KMS-11 (cell line): ENCODE results near the gene PIK3CD.

Source experiments
- H2AFZ ChIP-seq: fragments of 200-600 bp; sonication (generic); 2 replicates; pipeline ENCODE4 v1.6.1; 2016; ENCODE audit warnings: antibody characterized with exemption, mixed run types, low read depth
- H3K27ac ChIP-seq: fragments of 200-600 bp; sonication (generic); 2 replicates; pipeline ENCODE4 v1.6.1; 2016; ENCODE audit warnings: mild to moderate bottlenecking, mixed run types
- H3K27me3 ChIP-seq: fragments of 200-600 bp; sonication (generic); 2 replicates; pipeline ENCODE4 v1.6.1; 2017; ENCODE audit warnings: mild to moderate bottlenecking, low read depth, mixed run types, moderate library complexity; ENCODE audit not compliant: insufficient read depth
- H3K36me3 ChIP-seq: fragments of 200-600 bp; sonication (generic); 2 replicates; pipeline ENCODE4 v1.6.1; 2017; ENCODE audit warnings: mild to moderate bottlenecking, mixed run types; ENCODE audit not compliant: insufficient read depth
- H3K4me1 ChIP-seq: fragments of 200-600 bp; sonication (generic); 2 replicates; pipeline ENCODE4 v1.6.1; 2016; ENCODE audit warnings: mild to moderate bottlenecking, low read depth, mixed run types; ENCODE audit not compliant: poor library complexity, severe bottlenecking
- H3K4me2 ChIP-seq: fragments of 200-600 bp; sonication (generic); 2 replicates; pipeline ENCODE4 v1.7.0; 2016; ENCODE audit warnings: mild to moderate bottlenecking, mixed run types
- H3K4me3 ChIP-seq: fragments of 200-600 bp; sonication (generic); IDR thresholded peaks from 2 replicates; pipeline ENCODE4 v1.6.1; 2017; ENCODE audit warnings: low read depth, low read length, mixed read lengths; ENCODE audit not compliant: insufficient read depth
- H3K79me2 ChIP-seq: fragments of 200-600 bp; sonication (generic); 2 replicates; pipeline ENCODE4 v1.6.1; 2016; ENCODE audit warnings: low read depth, mixed run types; ENCODE audit not compliant: insufficient read depth
- H3K9ac ChIP-seq: fragments of 200-600 bp; sonication (generic); 2 replicates; pipeline ENCODE4 v1.6.1; 2016; ENCODE audit warnings: mild to moderate bottlenecking, mixed run types
- H4K20me1 ChIP-seq: fragments of 200-600 bp; sonication (generic); 2 replicates; pipeline ENCODE4 v1.6.1; 2016; ENCODE audit warnings: mild to moderate bottlenecking, mixed run types; ENCODE audit not compliant: insufficient read depth
- TF ChIP-seq, protein P1 (sequence below): fragments of 200-600 bp; sonication (generic); conservative IDR thresholded peaks from 2 replicates; pipeline ENCODE4 v1.6.1; 2017; ENCODE audit warnings: low read depth, mild to moderate bottlenecking, antibody characterized with exemption, low read length, moderate library complexity, mixed read lengths

Gene PIK3CD

DNA sequence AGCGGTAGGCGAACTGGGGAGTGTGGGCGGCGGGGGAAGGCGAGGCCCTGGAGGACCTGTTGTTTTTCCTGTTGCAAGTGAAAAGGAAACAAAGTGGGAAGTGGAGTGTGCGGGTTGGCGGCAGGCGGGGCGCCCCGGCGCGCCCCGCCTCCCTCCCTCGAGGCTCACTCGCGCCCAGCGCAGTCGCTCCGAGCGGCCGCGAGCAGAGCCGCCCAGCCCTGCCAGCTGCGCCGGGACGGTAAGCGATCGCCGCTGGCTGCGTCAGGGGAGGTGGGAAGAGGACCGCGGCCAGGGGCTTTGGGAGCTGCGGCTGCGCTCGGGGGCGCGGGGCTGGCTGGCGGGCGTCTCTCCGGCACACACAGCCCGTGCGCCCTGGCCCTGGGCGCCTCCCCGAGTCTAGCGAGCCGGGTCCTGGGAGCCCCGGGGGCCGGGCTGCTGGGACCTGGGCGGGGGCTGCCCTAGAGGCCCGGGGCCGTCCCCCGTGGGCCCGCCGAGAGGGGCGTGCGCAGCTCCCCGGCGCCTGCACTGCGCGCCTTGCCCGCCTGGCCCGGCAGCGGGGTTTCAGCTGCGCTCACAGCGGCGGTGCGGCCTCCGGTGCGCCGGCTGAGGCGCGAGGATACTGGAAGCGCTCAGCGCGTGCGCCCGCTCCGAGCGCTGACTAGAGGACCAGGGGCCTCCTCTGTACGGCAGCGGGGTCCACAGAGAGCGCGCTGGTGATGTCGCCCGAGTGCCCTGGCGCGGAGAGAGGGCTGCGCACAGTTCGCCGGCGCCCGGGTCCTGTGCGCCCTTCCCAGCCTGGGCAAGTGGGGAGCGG is at the start of gene PIK3CD:
TSS of gene PIK3CD (plus strand) at position 167 of the 814 bp plus-strand sequence. CDS start 58,725 bp downstream, outside the sequence.
- no peaks in the 10 kb centered on the region for H4K20me1 ChIP-seq

DNA sequence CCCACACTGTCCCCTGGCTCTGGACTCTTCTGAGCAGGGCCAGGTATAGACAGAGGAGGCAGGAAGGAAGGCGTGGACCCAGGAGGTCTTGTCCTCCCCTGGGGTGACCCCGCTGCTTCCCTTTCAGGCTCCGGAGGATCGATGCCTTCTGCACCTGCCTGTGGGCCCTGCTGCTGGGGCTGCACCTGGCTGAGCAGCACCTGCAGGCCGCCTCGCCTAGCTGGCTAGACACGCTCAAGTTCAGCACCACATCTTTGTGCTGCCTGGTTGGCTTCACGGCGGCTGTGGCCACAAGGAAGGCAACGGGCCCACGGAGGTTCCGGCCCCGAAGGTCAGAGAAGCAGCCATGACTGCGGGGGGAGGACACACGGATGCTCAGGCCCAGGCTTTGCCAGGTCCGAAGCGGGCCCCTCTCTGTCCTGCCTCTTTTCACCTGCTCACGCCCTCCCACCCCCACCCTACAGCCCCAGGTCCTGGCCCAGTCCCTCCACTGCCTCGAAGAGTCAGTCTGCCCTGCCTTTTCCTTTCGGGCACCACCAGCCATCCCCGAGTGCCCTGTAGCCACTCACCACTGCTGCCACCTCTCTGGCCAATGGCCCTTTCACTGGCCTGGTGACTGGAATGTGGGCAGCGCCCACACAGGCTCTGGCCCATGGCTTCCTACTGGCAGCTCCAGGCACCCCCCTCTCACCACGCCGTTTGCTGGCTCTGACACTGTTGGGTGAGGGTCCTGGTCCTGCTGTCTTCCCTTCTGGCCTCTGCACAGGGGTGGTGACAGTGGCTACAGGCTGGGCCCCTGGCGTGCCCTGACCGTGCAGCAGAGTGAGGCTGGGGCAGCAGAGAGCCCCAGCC is 49.4 kb upstream of the PIK3CD start:
- Histone ChIP-seq H3K27me3 (no peaks in the 10 kb centered on the region), H3K79me2 (no peaks in the 10 kb centered on the region), H3K4me2 (no peak overlapping the region), H3K4me3 (no peak overlapping the region), H3K36me3 (no peaks in the 10 kb centered on the region; the same call in 1 of the 2 replicates), H2AFZ (no peak overlapping the region), H3K27ac (no peak overlapping the region), H3K9ac (no peak overlapping the region), H4K20me1 (no peaks in the 10 kb centered on the region), H3K4me1 (no peaks in the 10 kb centered on the region)
- TF ChIP-seq, protein P1, sequence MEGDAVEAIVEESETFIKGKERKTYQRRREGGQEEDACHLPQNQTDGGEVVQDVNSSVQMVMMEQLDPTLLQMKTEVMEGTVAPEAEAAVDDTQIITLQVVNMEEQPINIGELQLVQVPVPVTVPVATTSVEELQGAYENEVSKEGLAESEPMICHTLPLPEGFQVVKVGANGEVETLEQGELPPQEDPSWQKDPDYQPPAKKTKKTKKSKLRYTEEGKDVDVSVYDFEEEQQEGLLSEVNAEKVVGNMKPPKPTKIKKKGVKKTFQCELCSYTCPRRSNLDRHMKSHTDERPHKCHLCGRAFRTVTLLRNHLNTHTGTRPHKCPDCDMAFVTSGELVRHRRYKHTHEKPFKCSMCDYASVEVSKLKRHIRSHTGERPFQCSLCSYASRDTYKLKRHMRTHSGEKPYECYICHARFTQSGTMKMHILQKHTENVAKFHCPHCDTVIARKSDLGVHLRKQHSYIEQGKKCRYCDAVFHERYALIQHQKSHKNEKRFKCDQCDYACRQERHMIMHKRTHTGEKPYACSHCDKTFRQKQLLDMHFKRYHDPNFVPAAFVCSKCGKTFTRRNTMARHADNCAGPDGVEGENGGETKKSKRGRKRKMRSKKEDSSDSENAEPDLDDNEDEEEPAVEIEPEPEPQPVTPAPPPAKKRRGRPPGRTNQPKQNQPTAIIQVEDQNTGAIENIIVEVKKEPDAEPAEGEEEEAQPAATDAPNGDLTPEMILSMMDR = no peak

More for the DNA sequence above, at the start of gene PIK3CD:
- H3K4me2 ChIP-seq = no peak within 1 kb of the TSS; the same call in 1 of the 2 replicates
- TF ChIP-seq, protein P1 = no peak
- no peaks in the 10 kb centered on the region for H3K79me2 ChIP-seq
- H3K36me3 ChIP-seq = no peaks in the 10 kb centered on the region
- H2AFZ ChIP-seq = no peak within 1 kb of the TSS
- H3K27ac ChIP-seq = no peak within 1 kb of the TSS
- no peak within 1 kb of the TSS for H3K4me3 ChIP-seq
- H3K27me3 ChIP-seq = peaks cover 31% of the 10 kb centered on the region; the same call in 1 of the 2 replicates
- peaks cover 23% of the 10 kb centered on the region for H3K4me1 ChIP-seq
- no peak within 1 kb of the TSS for H3K9ac ChIP-seq

DNA sequence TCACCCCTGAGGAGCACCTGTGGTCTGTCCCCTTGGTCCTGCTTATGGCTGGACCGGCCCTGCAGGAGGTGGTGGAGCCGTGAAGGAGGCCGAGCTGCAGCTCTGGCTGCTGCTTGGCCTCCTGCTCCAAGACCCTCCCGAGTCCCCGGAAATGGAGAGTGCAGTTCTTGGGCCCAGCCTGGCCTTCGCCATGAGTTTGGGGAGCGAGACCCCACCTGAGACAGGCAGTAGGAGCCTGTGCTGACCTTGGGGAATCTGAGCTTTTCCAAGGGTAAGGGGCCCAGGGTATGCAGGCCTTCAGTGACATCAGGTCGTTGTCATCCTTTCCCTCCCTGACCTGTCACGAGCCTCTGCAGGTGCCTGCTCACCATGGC is 48.8 kb upstream of the PIK3CD start:
- Histone ChIP-seq H3K36me3 (no peaks in the 10 kb centered on the region; the same call in 1 of the 2 replicates), H3K79me2 (no peaks in the 10 kb centered on the region), H3K4me3 (no peak overlapping the region), H4K20me1 (no peaks in the 10 kb centered on the region), H3K27ac (no peak overlapping the region), H3K4me2 (no peak overlapping the region), H3K9ac (no peak overlapping the region), H3K27me3 (no peaks in the 10 kb centered on the region), H3K4me1 (no peaks in the 10 kb centered on the region), H2AFZ (no peak overlapping the region)
- TF ChIP-seq, protein P1 = no peak

DNA sequence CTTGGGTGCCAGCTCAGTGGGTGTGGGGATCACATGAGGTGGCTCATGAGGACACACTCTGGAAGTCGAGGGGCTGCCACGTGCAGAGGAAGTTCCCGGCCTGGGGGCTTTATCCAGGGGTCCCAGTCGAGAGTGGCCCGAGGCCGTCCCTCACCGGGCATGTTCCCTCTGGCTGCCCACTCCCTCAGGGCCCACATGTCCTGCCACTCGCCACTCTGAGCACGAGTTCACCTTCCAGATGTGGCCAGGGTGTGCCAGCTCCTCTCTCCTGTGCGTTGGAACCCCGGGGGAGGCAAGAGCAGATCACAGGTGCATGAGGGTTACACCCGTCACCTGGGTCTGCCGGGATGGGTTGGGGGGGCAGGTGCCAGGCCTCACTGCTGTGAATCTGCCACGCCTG is 48.2 kb upstream of the PIK3CD start:
- H3K79me2 ChIP-seq = no peaks in the 10 kb centered on the region
- no peaks in the 10 kb centered on the region for H3K27me3 ChIP-seq
- no peak overlapping the region for H3K4me3 ChIP-seq
- no peak overlapping the region for H3K4me2 ChIP-seq
- no peak overlapping the region for H3K9ac ChIP-seq
- H3K36me3 ChIP-seq = no peaks in the 10 kb centered on the region; the same call in 1 of the 2 replicates
- no peak overlapping the region for H3K27ac ChIP-seq
- H2AFZ ChIP-seq = no peak overlapping the region
- TF ChIP-seq, protein P1 = no peak
- no peaks in the 10 kb centered on the region for H4K20me1 ChIP-seq
- H3K4me1 ChIP-seq = no peaks in the 10 kb centered on the region
